ENCODE measurements around the gene SYTL5. TPM values are rescaled to one million over a fixed set of nuclear protein-coding genes. Genes with fewer than 3 reads are reported as not detected.

Gene SYTL5
- total RNA-seq, 1 donor from 2014 or later, result 8.8 TPM

DNA sequence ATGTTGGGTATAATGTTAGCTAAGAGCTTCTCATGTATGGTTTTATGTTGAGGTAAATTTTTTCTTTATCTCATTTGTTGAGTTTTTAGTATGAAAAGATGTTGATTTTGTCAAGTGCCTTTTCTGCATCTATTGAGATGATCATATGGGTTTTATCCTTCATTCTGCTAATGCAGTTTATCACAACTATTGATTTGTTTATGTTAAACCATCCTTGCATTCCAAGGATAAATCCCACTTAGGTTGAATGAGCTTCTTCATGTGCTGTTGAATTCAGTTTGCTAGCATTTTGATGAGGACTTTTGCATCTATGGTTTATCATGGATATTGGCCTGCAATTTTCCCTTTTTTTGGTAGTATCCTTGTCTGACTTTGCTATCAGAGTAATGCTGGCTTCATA lies 93.3 kb downstream of the SYTL5 start:
- peaks cover 9% of the 10 kb centered on the region for H3K36me3 Mint-ChIP-seq (ENCODE audit: insufficient read depth)
- TF ChIP-seq CTCF (IDR thresholded peaks at IDR 0.05; ENCODE audit: unreplicated experiment), result no peak

GRCh38 chrX:38102240-38102639 lies 95.9 kb downstream of the SYTL5 start:
- TF ChIP-seq CTCF (IDR thresholded peaks at IDR 0.05; ENCODE audit: unreplicated experiment), result no peak
- Mint-ChIP-seq H3K27ac (no peak overlapping the region), H3K4me1 (ENCODE audit: low read depth) (peaks cover 2% of the 10 kb centered on the region), H3K27me3 (no peaks in the 10 kb centered on the region), H3K4me3 (ENCODE audit: low read depth) (no peak overlapping the region), H3K9me3 (ENCODE audit: low read depth) (peaks cover 22% of the 10 kb centered on the region), H3K36me3 (ENCODE audit: insufficient read depth) (peaks cover 11% of the 10 kb centered on the region)
- DNase-seq (ENCODE audit: low spot score, unreplicated experiment), result no peak

More for the DNA sequence above, 93.3 kb downstream of the SYTL5 start:
- H3K4me1 Mint-ChIP-seq (ENCODE audit: low read depth), result no peaks in the 10 kb centered on the region
- H3K4me3 Mint-ChIP-seq (ENCODE audit: low read depth), result no peak overlapping the region
- DNase-seq (ENCODE audit: low spot score, unreplicated experiment), result no peak
- H3K27me3 Mint-ChIP-seq, result no peaks in the 10 kb centered on the region
- H3K27ac Mint-ChIP-seq, result no peak overlapping the region
- H3K9me3 Mint-ChIP-seq (ENCODE audit: low read depth), result peaks cover 14% of the 10 kb centered on the region

DNA sequence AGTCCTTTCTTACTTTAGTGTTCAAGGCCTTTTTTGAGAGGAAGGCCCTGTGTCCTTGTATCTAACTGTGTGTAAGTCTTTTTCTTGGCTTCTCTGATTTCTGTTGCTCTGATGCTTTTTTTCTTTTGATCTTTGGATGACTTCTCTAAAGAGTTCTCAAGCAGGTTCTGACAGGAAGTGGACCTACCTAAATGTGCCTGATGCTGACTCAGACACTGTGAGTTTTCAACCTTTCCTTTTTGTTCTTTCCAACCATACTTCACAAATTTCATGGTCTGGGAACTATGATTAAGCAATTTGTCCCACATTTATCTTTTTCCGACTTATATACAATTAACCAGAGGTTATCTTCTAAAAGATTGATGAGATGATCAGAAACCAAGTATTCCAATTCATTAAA lies 96.5 kb downstream of the SYTL5 start:
- peaks cover 11% of the 10 kb centered on the region for H3K36me3 Mint-ChIP-seq (ENCODE audit: insufficient read depth)
- no peak for TF ChIP-seq CTCF (IDR thresholded peaks at IDR 0.05; ENCODE audit: unreplicated experiment)
- H3K27me3 Mint-ChIP-seq, result no peaks in the 10 kb centered on the region
- H3K4me1 Mint-ChIP-seq (ENCODE audit: low read depth), result peaks cover 2% of the 10 kb centered on the region
- no peak overlapping the region for H3K27ac Mint-ChIP-seq
- no peak for DNase-seq (ENCODE audit: low spot score, unreplicated experiment)
- H3K9me3 Mint-ChIP-seq (ENCODE audit: low read depth), result peaks cover 22% of the 10 kb centered on the region
- H3K4me3 Mint-ChIP-seq (ENCODE audit: low read depth), result no peak overlapping the region

DNA sequence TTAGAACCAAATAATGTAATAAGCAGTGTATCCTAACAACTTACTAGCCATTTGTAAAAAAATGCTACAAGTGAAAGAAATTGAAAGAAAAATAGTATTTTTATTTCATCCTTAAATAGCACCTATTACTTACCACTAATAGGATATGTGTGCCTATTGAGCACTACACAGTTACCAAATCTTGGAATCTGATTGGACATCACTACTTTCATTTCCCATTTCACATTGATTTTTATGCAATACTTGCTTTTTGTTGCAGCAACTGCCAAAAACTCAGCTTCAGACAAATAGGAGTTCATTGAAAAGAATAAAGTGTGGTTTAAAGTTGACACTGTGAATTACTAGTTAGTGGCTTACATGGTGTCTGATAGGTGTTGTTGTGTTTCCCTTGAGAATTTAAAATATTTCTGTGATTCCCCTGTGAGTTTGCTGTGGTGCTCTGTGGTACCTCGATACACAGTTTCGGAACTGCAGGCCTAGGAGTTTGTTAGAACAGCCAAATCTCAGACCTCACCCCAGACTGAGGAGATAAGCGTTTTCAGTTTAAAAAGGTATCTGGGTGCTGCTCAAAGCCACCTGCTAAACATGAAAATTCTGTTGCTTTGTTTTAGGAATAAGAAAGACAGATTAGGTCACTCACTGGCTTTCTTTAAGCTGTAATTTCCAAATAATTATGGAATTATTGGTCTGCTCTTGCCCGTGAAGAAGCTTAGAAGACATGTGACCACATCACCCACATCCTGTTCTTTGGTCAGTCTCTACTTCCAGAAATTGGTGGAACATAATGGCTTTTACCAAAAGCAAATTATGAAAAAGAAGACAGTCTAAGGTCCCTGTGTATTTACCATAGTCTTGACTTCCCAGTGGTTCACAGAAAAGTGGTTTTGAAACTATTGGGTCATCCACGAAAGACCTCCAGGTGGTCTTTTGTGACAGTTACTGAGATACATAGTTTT lies 97.8 kb downstream of the SYTL5 start:
- H3K36me3 Mint-ChIP-seq (ENCODE audit: insufficient read depth), result peaks cover 7% of the 10 kb centered on the region

More for the DNA sequence above, 97.8 kb downstream of the SYTL5 start:
- no peak overlapping the region for H3K27ac Mint-ChIP-seq
- TF ChIP-seq CTCF (IDR thresholded peaks at IDR 0.05; ENCODE audit: unreplicated experiment), result no peak
- H3K4me3 Mint-ChIP-seq (ENCODE audit: low read depth), result no peak overlapping the region
- H3K27me3 Mint-ChIP-seq, result no peaks in the 10 kb centered on the region
- no peak for DNase-seq (ENCODE audit: low spot score, unreplicated experiment)
- peaks cover 24% of the 10 kb centered on the region for H3K9me3 Mint-ChIP-seq (ENCODE audit: low read depth)
- peaks cover 2% of the 10 kb centered on the region for H3K4me1 Mint-ChIP-seq (ENCODE audit: low read depth)
